Loucy (cell line): ENCODE measurements around the gene KANSL3.

ENCODE experiments used
- CTCF ChIP-seq: fragments of 200-600 bp; sonication (generic); conservative IDR thresholded peaks from 2 replicates; pipeline ENCODE4 v1.5.1; 2014; ENCODE audit warnings: mild to moderate bottlenecking, antibody characterized with exemption, low read length
- EZH2phosphoT487 ChIP-seq: fragments of 200-600 bp; IDR thresholded peaks from 2 replicates; pipeline ENCODE4 v1.6.1; 2018; ENCODE audit warnings: antibody characterized with exemption, mild to moderate bottlenecking, moderate library complexity, borderline replicate concordance

GRCh38 chr2:96638144-96639121 lies at the start of gene KANSL3:
- TF ChIP-seq EZH2phosphoT487 (no peak), CTCF (no peak)
